K562 (cell line): ENCODE data around the gene SMIM36. TPM values are rescaled to one million over a fixed set of nuclear protein-coding genes. Genes with fewer than 3 reads are reported as not detected.

Experiments
- ATAC-seq: fragments of 200-7000 bp; cut with Tn5 transposase; 3 replicates; pipeline ENCODE4 v1.9.1; 2020; ENCODE audit warnings: moderate library complexity
- BruUV-seq: library from RNA; stranded (reverse); fragments of 400-500 nt; replicated peaks from 2 replicates; lab custom pipeline; 2021; lab: Mats Ljungman, UMichigan
- CTCF ChIA-PET: fragments of 300-600 bp; formaldehyde crosslinking; extraction: SDS; loops from one replicate; lab custom pipeline; 2021; ENCODE audit warnings: low intra/inter-chr PET ratio; lab: Yijun Ruan, JAX
- POLR2A ChIA-PET: fragments of 300-600, 350-650 bp; sonication (Branson Sonifier 250); formaldehyde crosslinking; extraction: SDS; loops from one replicate; lab custom pipeline; 2021; ENCODE audit warnings: antibody characterized with exemption, inconsistent platforms; lab: Yijun Ruan, JAX
- DNase-seq, 4 experiments: peaks; one replicate each; pipeline versions ENCODE4 v3.0.0 to v3.0.0-alpha.2; 2011 to 2018; ENCODE audit warnings: low spot score in 3 of 4, mixed read lengths in 3 of 4; ENCODE audit errors: extremely low read depth in 1 of 4
- FAIRE-seq: peaks from 2 replicates; lab custom pipeline; 2011; peaks lifted over from hg19 to GRCh38; lab: Jason Lieb, UNC
- H2AFZ ChIP-seq: 2 replicates; pipeline ENCODE4 v1.6.0; 2011; ENCODE audit warnings: low read depth, low read length, control low read depth, inconsistent platforms
- H3K27ac ChIP-seq: fragments of 200-600 bp; 3 replicates; pipeline ENCODE4 v1.8.0; 2011; ENCODE audit warnings: low read depth, mild to moderate bottlenecking, control low read depth, inconsistent platforms, low read length, moderate library complexity, mixed read lengths; ENCODE audit errors: extremely low read depth
- H3K27me3 ChIP-seq, 2 experiments: fragments of 300-600 bp in 1 of 2; 2 replicates in 1 of 2; 3 replicates in 1 of 2; pipeline versions ENCODE4 v1.6.0 to v1.8.0; 2011; ENCODE audit warnings: inconsistent platforms in 2 of 2, low read length in 2 of 2, mild to moderate bottlenecking in 1 of 2, mixed read lengths in 1 of 2, moderate library complexity in 1 of 2; ENCODE audit not compliant: control insufficient read depth in 2 of 2, insufficient read depth in 2 of 2
- H3K36me3 ChIP-seq: fragments of 300-600 bp; 3 replicates; pipeline ENCODE4 v1.8.0; 2011; ENCODE audit warnings: mild to moderate bottlenecking, low read length, inconsistent platforms; ENCODE audit not compliant: control insufficient read depth, insufficient read depth
- H3K4me1 ChIP-seq, 2 experiments: fragments of 200-600 bp in 1 of 2; replicated peaks in 1 of 2; 2 replicates in 1 of 2; 3 replicates in 1 of 2; pipeline versions ENCODE4 v1.5.1 to v1.8.0; 2011; ENCODE audit warnings: inconsistent platforms in 2 of 2, low read length in 2 of 2, mild to moderate bottlenecking in 1 of 2, mixed read lengths in 1 of 2, moderate library complexity in 1 of 2; ENCODE audit not compliant: control insufficient read depth in 2 of 2, insufficient read depth in 2 of 2
- H3K4me2 ChIP-seq: 2 replicates; pipeline ENCODE4 v1.6.1; 2011; ENCODE audit warnings: low read length, control low read depth, inconsistent platforms, mixed read lengths; ENCODE audit not compliant: insufficient read depth
- H3K4me3 ChIP-seq: fragments of 200-600 bp; sonication (generic), shearing (Covaris generic); 2 replicates; pipeline ENCODE4 v1.5.1; 2016; ENCODE audit warnings: control low read depth, inconsistent platforms
- H3K79me2 ChIP-seq: fragments of 200-600 bp; 3 replicates; pipeline ENCODE4 v1.8.0; 2011; ENCODE audit warnings: low read length, inconsistent platforms; ENCODE audit not compliant: control insufficient read depth, insufficient read depth
- H3K9ac ChIP-seq, 2 experiments: 2 replicates each; pipeline versions ENCODE4 v1.6.0 to v1.6.1; 2011; ENCODE audit warnings: low read depth in 2 of 2, low read length in 2 of 2, control low read depth in 1 of 2, inconsistent platforms in 1 of 2, mild to moderate bottlenecking in 1 of 2, mixed read lengths in 1 of 2; ENCODE audit not compliant: insufficient read depth in 1 of 2
- H3K9me1 ChIP-seq: one replicate; pipeline ENCODE4 v1.6.0; 2011; ENCODE audit warnings: inconsistent platforms, mild to moderate bottlenecking, low read length, moderate library complexity; ENCODE audit not compliant: control insufficient read depth, insufficient read depth
- H3K9me3 ChIP-seq: replicated peaks from 2 replicates; pipeline ENCODE4 v1.5.1; 2011; ENCODE audit warnings: low read depth, low read length, inconsistent platforms; ENCODE audit not compliant: control insufficient read depth, insufficient read depth
- H4K20me1 ChIP-seq: replicated peaks from 2 replicates; pipeline ENCODE4 v1.6.1; 2011; ENCODE audit warnings: low read length, inconsistent platforms, mixed read lengths; ENCODE audit not compliant: control insufficient read depth, insufficient read depth
- CTCF ChIP-seq, 3 experiments: IDR thresholded peaks in 2 of 3; conservative IDR thresholded peaks in 1 of 3; 2 replicates each; pipeline ENCODE4 v1.5.1; 2011 to 2012; ENCODE audit warnings: low read length in 3 of 3, mild to moderate bottlenecking in 3 of 3, control low read depth in 2 of 3, improper control_type of control experiment in 1 of 3, inconsistent platforms in 1 of 3, low read depth in 1 of 3, mixed read lengths in 1 of 3, moderate library complexity in 1 of 3; ENCODE audit not compliant: insufficient read depth in 2 of 3
- FOXP4 ChIP-seq: sonication (generic); formaldehyde crosslinking; IDR thresholded peaks from 2 replicates; pipeline ENCODE4 v1.8.0; 2022; ENCODE audit warnings: mild to moderate bottlenecking, missing genetic modification reagents, borderline replicate concordance
- PHF8 ChIP-seq: fragments of 200-600 bp; sonication (generic); IDR thresholded peaks from 2 replicates; pipeline ENCODE4 v1.6.1; 2012; ENCODE audit warnings: mixed run types, mild to moderate bottlenecking, inconsistent platforms, low read length, moderate library complexity, borderline replicate concordance
- RAD21 ChIP-seq, 2 experiments: fragments of 250-450 bp in 1 of 2; fragments of 450-650 bp in 1 of 2; sonication (Bioruptor Pico) in 1 of 2; formaldehyde crosslinking in 1 of 2; IDR thresholded peaks in 1 of 2; conservative IDR thresholded peaks in 1 of 2; 2 replicates each; pipeline versions ENCODE4 v1.4.0 to v1.8.0; 2020 to 2022; ENCODE audit warnings: mild to moderate bottlenecking in 2 of 2, moderate library complexity in 1 of 2
- REST ChIP-seq, 2 experiments: fragments of 450-650 bp; formaldehyde crosslinking in 1 of 2; IDR thresholded peaks; 2 replicates each; pipeline versions ENCODE4 v1.4.0 to v1.6.1; 2014 to 2020; ENCODE audit warnings: mild to moderate bottlenecking in 2 of 2, borderline replicate concordance in 1 of 2, low read depth in 1 of 2
- SMC3 ChIP-seq: conservative IDR thresholded peaks from 2 replicates; pipeline ENCODE4 v1.6.1; 2011; ENCODE audit warnings: low read depth, low read length, improper control_type of control experiment; ENCODE audit not compliant: insufficient read depth
- ZNF384 ChIP-seq: IDR thresholded peaks from 2 replicates; pipeline ENCODE4 v1.6.1; 2012; ENCODE audit warnings: low read depth, low read length, improper control_type of control experiment
- WGBS: fragments of 100-300 bp; shearing (Covaris generic); methylation state at CpG from one replicate; pipeline ENCODE4 v1.1.6; 2016; ENCODE audit warnings: low coverage, mixed read lengths; ENCODE audit not compliant: insufficient coverage; ENCODE audit errors: missing lambda C conversion rate; 5-methylcytosine and 5-hydroxymethylcytosine counted together
- in situ Hi-C: fragments of 300-500 bp; cut with MboI; formaldehyde crosslinking; loops from 4 replicates; pipeline ENCODE4 v1.15.0; 2018; ENCODE audit warnings: inconsistent platforms, mixed read lengths
- intact Hi-C: fragments of 100-400 bp; cut with micrococcal nuclease; formaldehyde crosslinking; loops from 2 replicates; pipeline ENCODE4 v1.14.2; 2022
- polyA plus RNA-seq, 8 experiments: library from polyadenylated mRNA; depleted of rRNA in 4 of 8; stranded (reverse) in 5 of 8; unstranded in 3 of 8; fragments of >200 nt; fragmentation: Nextera tagmentation in 2 of 8; fragmentation: Illumina TruSeq in 1 of 8; extraction: Ambion mirVana in 2 of 8; extraction: Trizol in 1 of 8; gene quantifications; 2 replicates each; pipeline versions ENCODE4 v1.2.1 to v1.2.3, GENCODE V29; 2011 to 2014; ENCODE audit warnings: inconsistent platforms in 1 of 8, missing spikeins in 1 of 8
- total RNA-seq, 7 experiments: library from RNA; depleted of rRNA in 6 of 7; stranded (reverse); fragments of >200 nt in 6 of 7; fragmentation: Illumina TruSeq in 2 of 7; extraction: Trizol in 2 of 7; gene quantifications; 2 replicates each; pipeline versions ENCODE4 v1.2.1 to v1.2.3, GENCODE V29; 2011 to 2021; ENCODE audit warnings: low replicate concordance in 1 of 7

Gene SMIM36
- total and polyA plus RNA-seq, 9 of the 15 experiments (the other 6 are each of a cell fraction or from before 2014, with no cell fraction given) = not detected

DNA sequence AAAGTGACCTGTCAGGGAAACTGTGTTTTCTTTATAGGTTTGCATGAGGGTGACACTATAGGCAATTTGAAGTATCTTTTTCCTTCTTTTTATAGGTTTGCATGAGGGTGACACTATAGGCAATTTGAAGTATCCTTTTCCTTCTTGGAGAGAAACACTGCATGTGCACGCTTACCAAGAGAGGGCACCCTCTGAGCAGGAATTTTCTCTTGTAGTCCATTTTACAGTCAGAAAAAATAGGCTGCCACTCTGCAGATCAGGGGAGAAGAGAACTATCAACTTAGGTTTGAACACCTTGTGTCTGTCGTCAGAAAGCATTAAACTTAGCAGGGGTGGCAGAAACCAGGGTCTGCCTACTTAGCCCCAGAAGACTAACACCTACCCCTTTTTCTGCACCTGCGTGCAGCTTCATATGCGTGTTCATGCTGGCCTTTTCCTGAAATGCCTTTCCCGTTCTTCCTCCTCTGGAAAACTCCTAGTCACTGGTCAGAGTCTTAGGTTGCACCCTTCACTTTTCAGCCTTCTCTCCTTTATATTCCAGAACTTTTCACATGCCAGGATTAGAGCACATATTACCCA, 16.4 kb upstream of the SMIM36 start:
- in situ Hi-C loops = loop anchor here (5.0 to 25.0 kb wide), 5 partner anchors 75 to 945 kb away; no protein-coding TSS in a partner anchor
- ATAC-seq = peak; percentile 86
- TF ChIP-seq REST (IDR thresholded peaks at IDR 0.05; ENCODE audit: borderline replicate concordance) (peak; percentile 91), REST (CRISPR knock-in tag; IDR thresholded peaks at IDR 0.05; ENCODE audit: low read depth) (no peak), SMC3 (peak; percentile 90), RAD21 (CRISPR knock-in tag; conservative IDR thresholded peaks at IDR 0.05 in 1 of 2, IDR thresholded peaks at IDR 0.05 in 1 of 2) (peak; percentile 95), CTCF (IDR thresholded peaks at IDR 0.05 in 2 of 3, conservative IDR thresholded peaks at IDR 0.05 in 1 of 3; ENCODE audit: insufficient read depth in 2 of 3, low read depth in 1 of 3, low read length in 3 of 3) (peak; percentile 62 to 86 (median 66)), FOXP4 (CRISPR knock-in tag) (no peak), ZNF384 (peak; percentile 40; the same call in 1 of the 2 replicates), PHF8 (no peak)

More for the DNA sequence above, 16.4 kb upstream of the SMIM36 start:
- no peaks in the 10 kb centered on the region for H3K4me1 ChIP-seq
- ChIA-PET CTCF (interaction anchor here (0.6 to 3.4 kb wide), 15 partner anchors 12 to 1195 kb away, joined by 3 to 60 read pairs (median 5); no protein-coding TSS in a partner anchor), POLR2A (interaction anchor here (1.7 kb wide), 1 partner anchor 40 kb away, joined by 3 read pairs; no protein-coding TSS in a partner anchor)
- H4K20me1 ChIP-seq = no peaks in the 10 kb centered on the region
- no peaks in the 10 kb centered on the region for H3K27me3 ChIP-seq
- no peak overlapping the region for H3K27ac ChIP-seq
- no peak overlapping the region for H3K4me2 ChIP-seq
- H3K9me3 ChIP-seq = no peaks in the 10 kb centered on the region
- H3K36me3 ChIP-seq = no peaks in the 10 kb centered on the region
- DNase-seq = peak in 2 of 4 experiments; percentile 29 to 57
- H3K9me1 ChIP-seq = no peaks in the 10 kb centered on the region
- H2AFZ ChIP-seq = peak overlapping the region; percentile 25; the same call in 1 of the 2 replicates
- BruUV-seq = no TSS peak
- no peak overlapping the region for H3K9ac ChIP-seq
- peak; percentile 86 for FAIRE-seq
- H3K79me2 ChIP-seq = no peaks in the 10 kb centered on the region
- WGBS = 41% methylated on average over 5 of the region's 5 CpGs
- intact Hi-C loops = loop anchor here (1.0 to 10.0 kb wide), 9 partner anchors 58 to 950 kb away; no protein-coding TSS in a partner anchor
- H3K4me3 ChIP-seq = no peak overlapping the region
